ENCODE measurements around the gene MAGEC3.

DNA sequence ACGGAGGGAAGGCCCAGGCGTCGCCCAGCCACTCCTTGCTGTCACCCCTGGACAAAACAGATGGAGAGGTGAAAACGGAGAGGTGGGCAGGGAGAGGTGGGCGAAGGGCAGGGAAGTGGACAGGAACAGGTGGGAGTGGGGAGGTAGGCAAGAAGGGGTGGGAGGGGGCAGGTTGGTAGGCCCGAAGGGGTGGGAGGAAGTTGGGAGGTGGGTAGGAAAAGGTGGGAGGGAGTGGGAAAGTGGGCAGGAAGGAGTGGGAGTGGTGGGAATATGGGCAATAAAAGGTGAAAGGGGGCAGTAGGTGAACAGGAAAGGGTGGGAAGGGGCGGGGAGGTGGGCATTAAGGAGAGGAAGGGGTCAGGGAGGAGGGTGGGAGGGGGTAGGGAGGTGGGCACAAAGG, 56.6 kb downstream of the MAGEC3 start:
- TF ChIP-seq, protein P1, sequence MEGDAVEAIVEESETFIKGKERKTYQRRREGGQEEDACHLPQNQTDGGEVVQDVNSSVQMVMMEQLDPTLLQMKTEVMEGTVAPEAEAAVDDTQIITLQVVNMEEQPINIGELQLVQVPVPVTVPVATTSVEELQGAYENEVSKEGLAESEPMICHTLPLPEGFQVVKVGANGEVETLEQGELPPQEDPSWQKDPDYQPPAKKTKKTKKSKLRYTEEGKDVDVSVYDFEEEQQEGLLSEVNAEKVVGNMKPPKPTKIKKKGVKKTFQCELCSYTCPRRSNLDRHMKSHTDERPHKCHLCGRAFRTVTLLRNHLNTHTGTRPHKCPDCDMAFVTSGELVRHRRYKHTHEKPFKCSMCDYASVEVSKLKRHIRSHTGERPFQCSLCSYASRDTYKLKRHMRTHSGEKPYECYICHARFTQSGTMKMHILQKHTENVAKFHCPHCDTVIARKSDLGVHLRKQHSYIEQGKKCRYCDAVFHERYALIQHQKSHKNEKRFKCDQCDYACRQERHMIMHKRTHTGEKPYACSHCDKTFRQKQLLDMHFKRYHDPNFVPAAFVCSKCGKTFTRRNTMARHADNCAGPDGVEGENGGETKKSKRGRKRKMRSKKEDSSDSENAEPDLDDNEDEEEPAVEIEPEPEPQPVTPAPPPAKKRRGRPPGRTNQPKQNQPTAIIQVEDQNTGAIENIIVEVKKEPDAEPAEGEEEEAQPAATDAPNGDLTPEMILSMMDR (IDR thresholded peaks at IDR 0.05): no peak
- TF ChIP-seq JUNB (IDR thresholded peaks at IDR 0.05): no peak
- no peak for TF ChIP-seq RAD21 (conservative IDR thresholded peaks at IDR 0.05 in 1 of 2, IDR thresholded peaks at IDR 0.05 in 1 of 2)
- no peak for TF ChIP-seq HDAC2 (IDR thresholded peaks at IDR 0.05)
- no peak for TF ChIP-seq MYC (IDR thresholded peaks at IDR 0.05; ENCODE audit: borderline replicate concordance, low read length)
- TF ChIP-seq EP300 (IDR thresholded peaks at IDR 0.05): no peak
- TF ChIP-seq, protein P2, sequence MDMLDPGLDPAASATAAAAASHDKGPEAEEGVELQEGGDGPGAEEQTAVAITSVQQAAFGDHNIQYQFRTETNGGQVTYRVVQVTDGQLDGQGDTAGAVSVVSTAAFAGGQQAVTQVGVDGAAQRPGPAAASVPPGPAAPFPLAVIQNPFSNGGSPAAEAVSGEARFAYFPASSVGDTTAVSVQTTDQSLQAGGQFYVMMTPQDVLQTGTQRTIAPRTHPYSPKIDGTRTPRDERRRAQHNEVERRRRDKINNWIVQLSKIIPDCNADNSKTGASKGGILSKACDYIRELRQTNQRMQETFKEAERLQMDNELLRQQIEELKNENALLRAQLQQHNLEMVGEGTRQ (IDR thresholded peaks at IDR 0.05): no peak
- no peak for TF ChIP-seq NFE2L2 (conservative IDR thresholded peaks at IDR 0.05; ENCODE audit: low read length)
- no peak for TF ChIP-seq POLR2A (IDR thresholded peaks at IDR 0.05; ENCODE audit: low read length)
- TF ChIP-seq HEYL (CRISPR knock-in tag; IDR thresholded peaks at IDR 0.05): no peak
- TF ChIP-seq RFX5 (IDR thresholded peaks at IDR 0.05): no peak
- no peak for TF ChIP-seq SMC3 (IDR thresholded peaks at IDR 0.05)

Measured in A549 (cell line).